Ovary (tissue), 9 donors: ENCODE data around the gene CYTH1. TPM values are rescaled to one million over a fixed set of nuclear protein-coding genes. Genes with fewer than 3 reads are reported as not detected.
A peak's percentile ranks its signal among the peaks of the same experiment; 100 is the strongest.

ENCODE experiments used
- DNase-seq, 5 donors: peaks; one replicate each; pipeline ENCODE4 v3.0.0-alpha.2; 2019 to 2020
- H3K27ac ChIP-seq, 2 donors: fragments of 200-600 bp; one replicate each; pipeline versions ENCODE4 v1.5.1 to v1.8.0; 2019 to 2022
- H3K27me3 ChIP-seq: fragments of 200-600 bp; one replicate; pipeline ENCODE4 v1.8.0; 2022
- H3K36me3 ChIP-seq: fragments of 200-600 bp; sonication (generic); one replicate; pipeline ENCODE4 v1.5.1; 2019
- H3K4me1 ChIP-seq: one replicate; pipeline ENCODE4 v1.8.1; 2013; ENCODE audit warnings: mild to moderate bottlenecking, moderate library complexity; ENCODE audit not compliant: insufficient read depth
- H3K4me3 ChIP-seq: fragments of 200-600 bp; sonication (generic); one replicate; pipeline ENCODE4 v1.5.1; 2017
- H3K9me3 ChIP-seq, 2 donors: fragments of 200-600 bp in 1 of 2; sonication (generic) in 1 of 2; one replicate each; pipeline versions ENCODE4 v1.5.1 to v1.8.1; 2013 to 2019; ENCODE audit warnings: mild to moderate bottlenecking in 1 of 2, moderate library complexity in 1 of 2
- CTCF ChIP-seq, 3 donors: fragments of 450-650 bp in 2 of 3; fragments of 200-600 bp in 1 of 3; IDR thresholded peaks; one replicate each; pipeline versions ENCODE4 v1.5.1 to v1.8.0; 2016 to 2022; ENCODE audit warnings: antibody characterized with exemption in 3 of 3, mild to moderate bottlenecking in 1 of 3
- EP300 ChIP-seq: sonication (generic); formaldehyde crosslinking; IDR thresholded peaks from one replicate; pipeline ENCODE4 v1.6.1; 2017; ENCODE audit warnings: antibody characterized with exemption
- POLR2A ChIP-seq: fragments of 450-650 bp; IDR thresholded peaks from one replicate; pipeline ENCODE4 v1.6.1; 2017; ENCODE audit warnings: antibody characterized with exemption, mild to moderate bottlenecking, moderate library complexity
- WGBS, 3 donors: extraction: QIAGEN DNeasy Blood & Tissue Kit in 1 of 3; methylation state at CpG; one replicate each; pipeline versions ENCODE4 v1.1.5 to v1.1.7; 2013 to 2017; 5-methylcytosine and 5-hydroxymethylcytosine counted together
- intact Hi-C, 4 donors: fragments of 100-400 bp; cut with DNase I; formaldehyde crosslinking; loops; one replicate each; pipeline versions ENCODE4 v1.11.0 to v1.15.1; 2022 to 2023
- polyA plus RNA-seq, 2 donors: library from polyadenylated mRNA; stranded (reverse); fragments of 200-250 nt in 1 of 2; fragments of 350-450 nt in 1 of 2; fragmentation: Illumina TruSeq in 1 of 2; extraction: RNeasy Lipid Tissue Mini Kit (QIAGEN cat#74804) in 1 of 2; gene quantifications; one replicate each; pipeline ENCODE4 v1.2.3, GENCODE V29; 2013 to 2014
- total RNA-seq, 7 donors: library from RNA; depleted of rRNA in 2 of 7; stranded (reverse); fragments of >200 nt in 2 of 7; fragmentation: NEBNext Ultra II Directional in 3 of 7; extraction: Animal tissue kit (Norgen Biotek cat#: 25700) in 3 of 7; gene quantifications; one replicate each; pipeline versions ENCODE4 v1.1.0 to v1.2.4, GENCODE V29; 2016 to 2023
- donor health status: DM: no; HTN: no; CAD: no; lungs with moderate emphysema.
- donor health status: DM: no; HTN: no; CAD: no.
- donor health status: Bipolar disorder and iron deficiency.
- donor health status: DM: yes; HTN: yes; CAD: no.
- donor health status: DM: no; HTN: no; CAD: no.
- donor health status: DM: yes; HTN: yes; CAD: no.

CYTH1 gene
- total and polyA plus RNA-seq, 9 donors, result 15.1 to 35.3 (median 24.4) TPM

DNA sequence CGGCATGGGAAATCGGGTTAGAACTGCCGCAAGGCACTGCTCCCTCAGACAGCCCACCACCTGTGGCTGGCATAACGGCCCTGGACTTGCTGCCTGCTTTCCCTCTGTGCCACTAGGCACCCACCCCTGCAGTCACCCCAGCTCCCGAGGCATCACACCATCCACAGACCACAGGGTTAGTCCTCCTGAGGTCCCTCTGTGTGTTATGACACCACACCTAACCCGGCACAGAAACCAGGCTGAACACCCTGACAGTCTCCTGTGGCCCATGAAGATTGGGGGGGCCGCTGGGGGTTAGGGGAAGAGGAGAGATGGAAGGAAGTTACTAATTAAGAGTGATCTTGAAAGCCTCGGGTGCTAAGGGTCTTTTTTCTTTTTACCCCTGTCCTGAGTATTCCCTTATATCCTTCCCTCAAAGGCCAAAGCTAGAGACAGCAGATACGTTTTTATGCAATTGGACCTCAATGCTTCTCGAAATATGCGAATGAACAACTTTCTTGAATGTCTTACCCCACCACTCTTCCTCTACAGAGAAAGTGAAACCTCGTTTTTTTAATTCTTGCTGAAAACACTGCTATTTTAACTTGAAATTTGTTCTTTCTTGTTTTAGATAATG is 7.0 kb downstream of the CYTH1 start:
- Histone ChIP-seq H3K4me1 (peaks cover 3% of the 10 kb centered on the region), H3K4me3 (no peak overlapping the region), H3K27ac (peak overlapping the region in 1 of 2 donors; percentile 21), H3K36me3 (no peaks in the 10 kb centered on the region), H3K9me3 (no peaks in the 10 kb centered on the region), H3K27me3 (no peaks in the 10 kb centered on the region)
- DNase-seq, result no peak
- 72 to 84% (median 80%) methylated on average over 12 of the region's 12 CpGs for WGBS, 3 donors
- TF ChIP-seq EP300, result no peak
- no peak for TF ChIP-seq CTCF (IDR thresholded peaks at IDR 0.05)
- TF ChIP-seq POLR2A, result no peak
- intact Hi-C loops, result loop anchor here in 1 of 4 donors (5.0 kb wide), 1 partner anchor 1362 kb away; no protein-coding TSS in a partner anchor

GRCh38 chr17:78774453-78774852 is 7.6 kb downstream of the CYTH1 start:
- Histone ChIP-seq H3K27me3 (no peaks in the 10 kb centered on the region), H3K36me3 (no peaks in the 10 kb centered on the region), H3K4me3 (no peak overlapping the region), H3K27ac (peak overlapping the region in 1 of 2 donors; percentile 21), H3K9me3 (no peaks in the 10 kb centered on the region), H3K4me1 (peaks cover 3% of the 10 kb centered on the region)
- intact Hi-C loops, result loop anchor here in 1 of 4 donors (5.0 kb wide), 1 partner anchor 1363 kb away; no protein-coding TSS in a partner anchor
- TF ChIP-seq EP300 (no peak), POLR2A (no peak), CTCF (IDR thresholded peaks at IDR 0.05) (no peak)
- 49 to 79% (median 78%) methylated on average over 2 of the region's 2 CpGs for WGBS, 3 donors
- DNase-seq, result no peak

DNA sequence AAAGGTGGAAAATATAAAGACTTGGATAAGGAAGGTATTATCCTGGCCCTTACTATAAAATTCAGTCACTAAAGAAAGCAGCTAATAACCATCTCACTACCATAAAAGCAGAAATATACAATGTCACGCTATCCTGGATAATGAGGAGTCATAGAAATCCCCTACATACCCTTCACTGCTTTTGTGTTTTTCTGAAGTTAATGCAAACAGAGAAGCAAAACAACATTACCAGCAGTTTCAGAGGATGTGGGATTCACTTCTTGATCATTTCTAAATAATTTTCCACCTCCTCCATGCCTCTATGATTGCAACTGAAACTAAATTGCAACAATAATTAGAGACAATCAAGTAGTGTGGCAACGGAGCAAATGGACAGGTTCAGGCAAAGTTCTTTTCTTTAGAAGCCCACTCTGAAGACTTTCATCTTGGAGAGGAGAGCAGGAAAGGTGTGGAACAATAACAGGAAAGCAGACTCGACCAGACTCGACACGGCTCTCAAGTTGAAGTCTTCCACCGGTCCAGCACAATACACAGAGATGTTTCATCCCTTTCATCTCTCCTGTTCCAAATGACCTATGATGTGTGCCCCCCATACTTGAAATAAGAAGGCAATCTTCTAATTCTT is 10.2 kb downstream of the CYTH1 start:
- Histone ChIP-seq H3K36me3 (no peaks in the 10 kb centered on the region), H3K4me3 (no peak overlapping the region), H3K27me3 (no peaks in the 10 kb centered on the region), H3K4me1 (peaks cover 3% of the 10 kb centered on the region), H3K27ac (no peak overlapping the region), H3K9me3 (no peaks in the 10 kb centered on the region)
- WGBS, 3 donors, result 74 to 77% (median 77%) methylated on average over 6 of the region's 6 CpGs
- intact Hi-C loops, result loop anchor here in 1 of 4 donors (5.0 kb wide), 1 partner anchor 1365 kb away; no protein-coding TSS in a partner anchor
- DNase-seq, result no peak
- TF ChIP-seq CTCF (IDR thresholded peaks at IDR 0.05), result no peak
- TF ChIP-seq POLR2A, result no peak
- no peak for TF ChIP-seq EP300

DNA sequence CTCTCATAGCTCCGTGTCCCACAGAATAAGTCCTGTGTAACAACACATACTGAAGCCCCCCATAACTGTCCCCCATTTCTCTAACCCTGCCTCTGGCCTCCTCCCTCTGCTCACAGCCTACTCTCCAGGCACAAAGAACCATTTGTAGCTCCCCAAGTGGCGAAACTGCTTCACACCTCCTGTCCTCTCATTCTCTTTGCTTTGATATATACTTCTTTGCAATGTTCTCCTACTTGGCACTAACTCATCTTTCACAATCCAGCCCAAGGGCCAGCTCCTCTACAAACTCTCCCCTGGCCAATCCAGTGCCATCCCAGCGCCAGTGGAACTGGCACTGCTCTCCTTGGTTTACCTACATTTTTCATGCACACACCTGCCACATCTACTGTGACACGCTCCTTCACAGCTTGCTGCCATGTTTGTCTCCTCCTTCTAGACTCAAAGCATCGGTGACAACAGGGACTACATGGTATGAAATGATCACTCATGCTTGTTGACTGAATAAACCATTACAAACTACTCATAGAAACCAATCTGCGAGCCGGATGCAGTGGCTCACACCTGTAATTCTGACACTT is 12.8 kb downstream of the CYTH1 start:
- Histone ChIP-seq H3K9me3 (no peaks in the 10 kb centered on the region), H3K27ac (no peak overlapping the region), H3K36me3 (no peaks in the 10 kb centered on the region), H3K4me3 (no peak overlapping the region), H3K27me3 (no peaks in the 10 kb centered on the region), H3K4me1 (peaks cover 1% of the 10 kb centered on the region)
- TF ChIP-seq CTCF (IDR thresholded peaks at IDR 0.05), result no peak
- no peak for TF ChIP-seq EP300
- TF ChIP-seq POLR2A, result no peak
- 94 to 97% (median 96%) methylated on average over 7 of the region's 7 CpGs for WGBS, 3 donors
- intact Hi-C loops, result no loop called here
- DNase-seq, result no peak
